ENCODE measurements around the gene TBC1D17.

- TF ChIP-seq CTCF (conservative IDR thresholded peaks at IDR 0.05; ENCODE audit: low read depth, low read length) = no peak
- no peak for TF ChIP-seq EZH2 (IDR thresholded peaks at IDR 0.05; ENCODE audit: low read length, unreplicated experiment)
These were observed 2.8 kb downstream of the TBC1D17 start for GRCh38 chr19:49880162-49880869.

Data from PC-3 (cell line).